IPS-15b (cell line): Measurements from ENCODE around the gene KAZALD1.

ENCODE experiments used
- H3K27me3 ChIP-seq: one replicate; pipeline ENCODE4 v1.6.1; 2013; ENCODE audit warnings: low read length; ENCODE audit not compliant: control insufficient read depth, insufficient read depth
- H3K36me3 ChIP-seq: one replicate; pipeline ENCODE4 v1.6.1; 2013; ENCODE audit warnings: low read length; ENCODE audit not compliant: control insufficient read depth, insufficient read depth
- H3K4me1 ChIP-seq: one replicate; pipeline ENCODE4 v1.6.1; 2013; ENCODE audit warnings: mild to moderate bottlenecking, low read length; ENCODE audit not compliant: control insufficient read depth, insufficient read depth
- H3K4me3 ChIP-seq: one replicate; pipeline ENCODE4 v1.5.1; 2013; ENCODE audit warnings: low read depth, low read length
- H3K9ac ChIP-seq: one replicate; pipeline ENCODE4 v1.6.1; 2013; ENCODE audit warnings: low read depth, mild to moderate bottlenecking, low read length
- H3K9me3 ChIP-seq: one replicate; pipeline ENCODE4 v1.6.1; 2013; ENCODE audit warnings: mild to moderate bottlenecking, low read length; ENCODE audit not compliant: control insufficient read depth, insufficient read depth

KAZALD1 gene

DNA sequence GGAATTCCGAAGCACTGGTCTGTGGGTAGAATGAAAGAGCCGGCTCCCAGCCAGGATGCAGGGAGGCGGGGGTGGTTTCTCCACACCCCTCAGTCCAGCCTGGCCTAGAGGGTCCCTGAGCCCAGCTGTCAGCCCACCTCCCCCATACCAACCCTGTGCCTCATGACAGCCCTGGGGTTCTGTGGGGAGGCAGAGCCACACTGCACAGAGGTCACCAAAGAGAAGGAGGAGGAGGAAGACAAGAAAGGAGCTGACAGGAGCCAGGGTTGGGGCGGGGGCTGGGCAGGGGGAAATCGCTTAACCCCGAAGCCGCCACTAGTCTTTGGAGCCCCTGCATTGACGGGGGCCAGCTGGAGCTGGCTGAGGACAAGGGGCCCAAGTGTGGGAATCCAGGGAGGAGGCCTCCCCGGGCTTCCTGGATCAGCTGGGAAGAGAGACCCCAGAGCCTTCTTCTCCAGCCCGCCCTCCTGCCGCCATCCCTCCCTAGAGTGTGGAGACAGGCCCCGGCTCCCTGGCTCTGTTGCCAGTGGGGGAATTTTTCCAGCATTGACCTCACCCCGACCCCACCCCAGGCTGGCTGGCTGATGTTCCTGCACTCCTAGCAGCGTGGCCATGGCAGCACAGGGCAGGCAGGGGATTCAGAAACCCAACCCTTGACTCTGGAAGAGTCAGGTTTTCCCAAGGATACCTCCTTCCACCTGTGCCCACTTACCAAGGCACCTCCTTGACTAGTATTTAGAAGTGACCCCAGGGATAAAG, 32.5 kb downstream of the KAZALD1 start:
- no peak overlapping the region for H3K9ac ChIP-seq
- no peaks in the 10 kb centered on the region for H3K9me3 ChIP-seq
- H3K4me1 ChIP-seq = peaks cover 4% of the 10 kb centered on the region
- no peaks in the 10 kb centered on the region for H3K36me3 ChIP-seq
- H3K27me3 ChIP-seq = peaks cover 21% of the 10 kb centered on the region
- H3K4me3 ChIP-seq = no peak overlapping the region

DNA sequence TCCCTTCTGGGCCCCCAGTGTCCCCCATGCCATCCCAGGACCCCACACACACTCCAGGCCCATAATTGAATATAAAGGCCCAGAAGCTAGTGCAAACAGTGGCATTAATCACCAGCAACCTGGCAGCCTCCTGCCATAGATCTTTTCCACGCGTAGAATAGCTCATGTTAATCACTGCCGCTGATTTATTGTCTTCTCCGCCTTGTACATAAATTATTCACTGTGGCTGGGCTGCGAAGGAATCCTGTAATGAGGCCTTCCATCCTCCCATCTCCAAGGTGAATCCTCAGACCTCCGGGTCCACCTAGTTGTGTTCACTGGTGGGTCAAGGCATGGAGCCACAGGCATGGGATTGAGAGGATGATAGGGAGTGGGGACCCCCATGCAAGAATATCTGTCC, 33.2 kb downstream of the KAZALD1 start:
- Histone ChIP-seq H3K4me1 (peaks cover 4% of the 10 kb centered on the region), H3K9ac (no peak overlapping the region), H3K36me3 (no peaks in the 10 kb centered on the region), H3K27me3 (peaks cover 28% of the 10 kb centered on the region), H3K4me3 (peak overlapping the region; percentile 6), H3K9me3 (no peaks in the 10 kb centered on the region)

DNA sequence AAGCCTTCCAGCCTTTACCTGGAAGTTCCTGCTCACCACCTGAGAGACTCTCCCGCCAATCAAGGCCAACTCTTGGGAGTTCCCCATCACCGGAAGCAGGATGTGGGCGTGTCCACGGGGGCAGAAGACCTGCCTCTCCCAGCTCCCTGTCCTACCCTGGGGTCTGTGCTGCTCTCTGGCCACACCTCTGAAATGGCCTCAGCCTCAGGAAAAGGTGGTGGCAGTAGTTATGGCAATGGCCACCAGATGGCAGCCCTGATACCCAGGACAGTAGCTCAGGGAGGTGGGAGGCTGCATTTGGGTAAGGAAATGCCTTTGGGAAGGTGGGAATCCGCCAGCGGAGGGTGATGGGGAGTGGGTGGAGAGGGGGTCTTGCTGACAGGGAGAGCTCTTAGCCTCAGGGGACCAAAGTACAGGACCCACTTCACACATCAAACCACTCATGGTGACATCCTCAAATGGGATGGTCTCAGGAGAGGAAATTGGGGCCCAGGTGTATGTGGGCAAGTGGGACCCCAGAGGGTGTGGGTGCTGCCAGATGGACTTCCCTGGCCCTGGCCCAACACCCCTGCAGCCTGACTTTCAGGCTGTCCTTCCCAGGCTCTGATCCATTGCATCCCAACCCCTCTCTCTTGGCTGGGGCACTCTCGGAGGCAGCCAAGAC, 33.9 kb downstream of the KAZALD1 start:
- Histone ChIP-seq H3K27me3 (peaks cover 31% of the 10 kb centered on the region), H3K4me1 (peaks cover 4% of the 10 kb centered on the region), H3K9me3 (no peaks in the 10 kb centered on the region), H3K36me3 (no peaks in the 10 kb centered on the region), H3K9ac (no peak overlapping the region), H3K4me3 (peak overlapping the region; percentile 6)

DNA sequence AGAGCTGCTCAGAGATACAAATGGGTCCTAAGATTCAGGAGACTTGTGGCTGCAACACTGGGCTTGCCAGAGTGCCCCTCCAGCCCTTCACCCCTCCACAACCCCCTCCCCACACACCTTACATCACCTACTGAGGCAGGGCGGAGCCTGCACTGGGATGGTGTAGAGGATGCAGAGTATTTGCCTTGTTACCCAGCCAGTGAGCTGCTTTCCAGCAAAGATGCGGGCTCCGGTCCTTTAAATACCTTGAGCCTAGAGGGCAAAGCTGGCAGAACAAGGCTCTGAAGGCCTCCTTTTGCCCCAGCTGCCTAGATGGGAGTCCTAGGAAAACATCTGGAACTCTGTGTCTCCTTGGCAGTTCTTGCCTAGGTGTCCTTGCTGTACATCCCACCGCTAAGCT, 34.6 kb downstream of the KAZALD1 start:
- no peak overlapping the region for H3K9ac ChIP-seq
- peaks cover 31% of the 10 kb centered on the region for H3K27me3 ChIP-seq
- H3K9me3 ChIP-seq = no peaks in the 10 kb centered on the region
- peaks cover 4% of the 10 kb centered on the region for H3K4me1 ChIP-seq
- no peaks in the 10 kb centered on the region for H3K36me3 ChIP-seq
- H3K4me3 ChIP-seq = no peak overlapping the region

DNA sequence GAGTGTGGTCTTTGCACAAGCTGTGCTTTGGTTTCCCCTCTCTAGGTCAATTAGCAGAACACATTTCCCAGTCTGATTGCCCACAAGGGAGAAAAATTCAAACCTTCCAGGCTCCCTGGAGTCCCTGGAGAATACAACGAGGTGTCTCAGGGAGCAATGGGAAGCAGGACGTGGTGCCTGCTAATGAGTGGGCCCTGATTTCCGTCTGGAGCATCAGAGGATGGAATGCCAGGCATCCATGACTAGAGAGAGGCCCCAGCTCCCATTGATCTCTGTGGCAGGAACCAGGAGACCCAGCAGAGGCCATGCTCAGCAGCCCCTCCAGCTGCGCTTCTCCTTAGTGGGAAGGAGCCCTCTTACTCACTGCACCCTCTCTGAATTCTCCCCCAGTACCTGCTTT, 36.1 kb downstream of the KAZALD1 start:
- Histone ChIP-seq H3K27me3 (peaks cover 40% of the 10 kb centered on the region), H3K9me3 (no peaks in the 10 kb centered on the region)

DNA sequence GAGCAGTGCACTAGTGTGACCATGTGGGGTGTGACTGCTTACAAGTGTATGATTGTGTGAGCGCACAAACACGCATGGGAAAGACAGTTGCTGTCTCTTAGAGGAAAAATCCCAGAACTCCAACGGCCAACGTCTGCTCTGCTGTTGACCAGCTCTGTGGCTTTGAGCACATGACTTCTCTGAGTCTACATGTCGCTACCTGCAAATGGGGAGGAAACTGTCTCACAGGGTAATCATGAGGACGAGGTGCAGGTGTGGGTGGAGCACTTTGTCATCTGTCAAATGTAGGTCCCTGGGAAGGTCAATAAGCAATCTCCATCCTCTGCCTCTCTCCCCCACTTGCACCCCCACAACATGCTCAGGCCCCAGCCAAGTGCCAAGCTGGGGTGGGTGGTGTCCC, 38.1 kb downstream of the KAZALD1 start:
- peaks cover 47% of the 10 kb centered on the region for H3K27me3 ChIP-seq
- H3K4me3 ChIP-seq = no peak overlapping the region

More for the DNA sequence above, 36.1 kb downstream of the KAZALD1 start:
- H3K36me3 ChIP-seq = no peaks in the 10 kb centered on the region
- no peak overlapping the region for H3K4me3 ChIP-seq
- peaks cover 4% of the 10 kb centered on the region for H3K4me1 ChIP-seq
- H3K9ac ChIP-seq = no peak overlapping the region

DNA sequence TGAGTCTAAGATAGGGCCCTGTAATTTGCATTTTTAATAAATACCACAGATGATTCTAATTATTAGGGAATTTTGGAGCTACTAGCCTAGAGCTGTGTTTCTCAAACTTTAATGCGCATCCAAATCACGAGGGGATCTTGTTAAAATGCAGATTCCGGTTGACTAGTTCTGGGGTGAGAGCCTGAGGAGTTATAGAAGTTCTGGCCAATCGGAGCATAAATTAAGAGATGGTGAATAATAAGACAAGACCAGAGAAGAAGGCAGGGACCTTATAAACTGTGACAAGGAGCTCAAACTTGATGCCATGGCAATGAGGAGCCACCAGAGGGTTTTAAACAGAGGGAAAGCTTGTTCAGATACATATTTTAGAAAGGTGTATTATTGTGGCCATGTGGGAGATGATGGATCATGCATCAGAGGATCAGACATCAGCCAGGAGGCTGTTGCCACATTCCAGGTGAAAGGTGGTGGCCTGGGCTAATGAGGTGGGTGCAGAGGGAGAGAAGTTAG, 39.6 kb downstream of the KAZALD1 start:
- Histone ChIP-seq H3K4me1 (no peaks in the 10 kb centered on the region), H3K9me3 (no peaks in the 10 kb centered on the region), H3K9ac (no peak overlapping the region), H3K36me3 (no peaks in the 10 kb centered on the region), H3K4me3 (no peak overlapping the region), H3K27me3 (peaks cover 47% of the 10 kb centered on the region)

More for the DNA sequence above, 38.1 kb downstream of the KAZALD1 start:
- Histone ChIP-seq H3K9ac (no peak overlapping the region), H3K36me3 (no peaks in the 10 kb centered on the region), H3K4me1 (peaks cover 4% of the 10 kb centered on the region), H3K9me3 (no peaks in the 10 kb centered on the region)

DNA sequence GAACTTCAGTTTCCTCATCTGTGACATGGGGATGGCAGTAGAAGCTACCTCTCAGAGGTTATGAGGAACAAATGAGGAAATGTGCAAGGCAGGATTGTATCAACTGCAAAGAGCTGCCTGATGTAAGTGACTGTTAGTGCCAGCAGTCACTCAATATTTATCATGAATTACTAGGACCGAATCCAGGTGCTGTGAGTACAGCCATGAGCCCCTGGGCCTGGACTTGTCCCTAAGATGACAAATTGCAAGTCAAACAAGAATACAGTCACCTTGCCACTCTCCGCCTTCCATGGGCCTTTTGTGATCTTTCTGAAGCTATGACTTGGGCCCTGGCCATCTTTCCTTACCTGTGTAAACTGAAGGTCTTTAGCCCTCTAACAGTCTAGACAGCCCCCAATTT, 41.6 kb downstream of the KAZALD1 start:
- H3K4me1 ChIP-seq = no peaks in the 10 kb centered on the region
- H3K27me3 ChIP-seq = peaks cover 37% of the 10 kb centered on the region
- no peaks in the 10 kb centered on the region for H3K9me3 ChIP-seq
- no peak overlapping the region for H3K9ac ChIP-seq
- H3K4me3 ChIP-seq = no peak overlapping the region
- H3K36me3 ChIP-seq = no peaks in the 10 kb centered on the region

DNA sequence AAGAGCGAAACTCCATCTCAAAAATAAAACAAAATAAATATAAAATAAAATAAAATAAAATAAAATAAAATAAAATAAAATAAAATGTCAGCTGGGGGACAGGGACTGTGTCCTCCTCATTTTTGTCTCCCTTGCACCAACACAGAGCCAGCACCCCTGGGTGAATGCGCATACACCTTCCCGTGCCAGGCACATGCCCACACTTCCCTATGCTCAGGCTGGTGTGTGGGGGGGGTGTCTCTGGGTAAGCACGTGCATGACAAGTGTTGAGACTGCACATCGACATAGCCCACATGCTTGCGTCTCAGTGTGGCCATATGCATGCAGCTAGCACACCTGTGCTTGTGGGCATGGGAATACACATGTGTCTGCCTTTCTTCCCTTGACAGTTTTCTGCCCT, 44.6 kb downstream of the KAZALD1 start:
- Histone ChIP-seq H3K27me3 (peaks cover 16% of the 10 kb centered on the region), H3K9ac (no peak overlapping the region), H3K4me1 (peaks cover 2% of the 10 kb centered on the region), H3K4me3 (no peak overlapping the region), H3K36me3 (no peaks in the 10 kb centered on the region), H3K9me3 (no peaks in the 10 kb centered on the region)

DNA sequence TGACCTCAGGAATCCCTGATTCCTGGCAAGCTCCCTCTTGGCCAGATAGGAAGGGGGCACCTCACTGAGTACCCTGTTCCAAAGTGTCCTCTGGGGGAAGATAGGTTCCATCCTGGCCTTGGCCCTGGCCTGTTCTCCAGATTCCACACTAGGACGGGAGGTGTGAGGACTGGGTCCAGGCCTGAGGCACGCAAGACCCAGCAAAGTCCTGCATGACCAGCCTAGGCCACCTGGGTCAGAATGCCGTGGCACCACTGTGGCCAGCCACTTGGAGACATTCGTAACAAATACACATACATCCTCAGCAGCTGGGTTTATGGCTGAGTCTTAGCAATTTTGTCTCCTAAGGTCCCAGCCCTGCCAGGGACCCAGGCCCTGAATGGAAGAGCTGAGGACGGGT, 46.0 kb downstream of the KAZALD1 start:
- H3K4me3 ChIP-seq = no peak overlapping the region
- peaks cover 8% of the 10 kb centered on the region for H3K27me3 ChIP-seq
- no peaks in the 10 kb centered on the region for H3K36me3 ChIP-seq
- peaks cover 2% of the 10 kb centered on the region for H3K4me1 ChIP-seq
- no peak overlapping the region for H3K9ac ChIP-seq
- H3K9me3 ChIP-seq = no peaks in the 10 kb centered on the region

DNA sequence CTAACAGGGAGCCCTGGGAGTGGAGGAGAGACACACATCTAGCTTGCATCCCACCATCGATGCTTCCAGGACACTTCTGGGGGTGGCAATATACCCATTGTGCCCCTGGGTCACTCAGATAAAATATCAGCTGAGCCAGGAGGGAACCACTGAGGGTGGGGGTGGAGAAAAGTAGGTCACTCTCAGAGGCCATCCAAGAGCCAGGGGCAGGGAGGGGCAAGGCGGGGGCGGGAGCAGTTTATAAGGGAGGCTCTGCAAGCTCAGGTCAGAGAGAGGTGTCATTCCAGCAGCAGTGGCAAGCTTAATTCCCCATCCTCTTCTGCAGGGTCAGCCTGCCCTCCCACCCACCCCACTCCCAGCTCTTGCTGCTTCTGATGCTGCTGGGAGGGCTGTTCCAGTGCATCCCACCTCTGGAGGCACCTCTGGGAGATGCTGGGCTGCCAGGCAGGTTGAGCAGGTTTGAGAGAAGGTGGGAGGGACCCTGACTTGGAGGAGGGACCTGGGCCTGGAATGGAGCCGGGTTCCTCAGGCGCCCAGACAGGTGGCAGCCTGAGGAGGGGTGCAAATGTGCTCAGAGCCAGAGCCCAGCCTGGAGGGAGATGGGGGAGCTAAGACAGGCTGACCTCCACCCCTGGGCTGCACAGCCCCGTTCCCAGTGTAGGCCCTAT, 49.2 kb downstream of the KAZALD1 start:
- Histone ChIP-seq H3K4me3 (no peak overlapping the region), H3K9ac (no peak overlapping the region), H3K4me1 (peaks cover 2% of the 10 kb centered on the region), H3K36me3 (no peaks in the 10 kb centered on the region), H3K9me3 (no peaks in the 10 kb centered on the region), H3K27me3 (peaks cover 6% of the 10 kb centered on the region)
